ENCODE data around the gene FABP1. TPM values are rescaled to one million over a fixed set of nuclear protein-coding genes. Genes with fewer than 3 reads are reported as not detected.

FABP1 gene
- total RNA-seq, 1 experiment from 2014 or later, result not detected

DNA sequence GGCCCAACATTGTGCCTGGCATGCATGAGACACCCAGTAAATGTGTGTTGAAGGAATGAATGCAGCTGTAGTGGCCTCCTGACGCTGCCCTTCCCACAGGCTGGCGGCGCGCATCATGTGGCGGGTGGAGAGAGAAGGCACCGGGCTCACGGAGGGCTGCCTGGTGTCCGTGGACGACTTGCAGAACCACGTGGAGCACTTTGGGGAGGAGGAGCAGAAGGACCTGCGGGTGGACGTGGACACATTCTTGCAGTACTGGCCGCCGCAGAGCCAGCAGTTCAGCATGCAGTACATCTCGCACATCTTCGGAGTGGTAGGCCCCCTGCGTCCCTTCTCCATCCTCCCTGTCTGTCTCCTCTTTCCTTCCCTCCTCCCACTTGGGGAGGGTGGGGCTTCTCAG, 40.1 kb downstream of the FABP1 start:
- DNase-seq (ENCODE audit: low spot score), result no peak
- in situ Hi-C loops (cut with HindIII; ENCODE audit: low sequenced_read_pairs), result no loop called here

GRCh38 chr2:88087073-88087472, 40.8 kb downstream of the FABP1 start:
- no peak for DNase-seq (ENCODE audit: low spot score)
- in situ Hi-C loops (cut with HindIII; ENCODE audit: low sequenced_read_pairs), result no loop called here

- in situ Hi-C loops (cut with HindIII; ENCODE audit: low sequenced_read_pairs), result no loop called here
- DNase-seq (ENCODE audit: low spot score), result no peak
Measured at GRCh38 chr2:88086401-88086800, 41.5 kb downstream of the FABP1 start.

DNA sequence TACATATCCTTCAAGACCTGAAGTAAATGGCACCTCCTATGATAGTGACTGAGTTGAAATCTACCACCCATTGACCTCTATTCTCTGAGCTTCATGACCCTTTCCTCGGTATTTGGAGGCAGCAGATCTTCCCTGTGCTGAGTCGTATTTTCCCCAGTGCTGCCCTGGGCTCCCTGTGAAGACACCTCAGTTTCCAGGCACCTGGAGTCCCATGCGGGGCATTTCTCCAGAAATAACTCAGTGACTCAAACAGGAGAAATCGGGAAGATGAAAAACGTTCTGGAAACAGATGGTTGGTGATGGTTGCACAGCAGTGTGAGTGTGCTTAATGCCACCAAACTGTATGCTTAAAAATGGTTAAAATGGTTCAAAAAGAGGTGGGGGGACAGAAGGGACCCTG, 42.3 kb downstream of the FABP1 start:
- in situ Hi-C loops (cut with HindIII; ENCODE audit: low sequenced_read_pairs), result no loop called here

DNA sequence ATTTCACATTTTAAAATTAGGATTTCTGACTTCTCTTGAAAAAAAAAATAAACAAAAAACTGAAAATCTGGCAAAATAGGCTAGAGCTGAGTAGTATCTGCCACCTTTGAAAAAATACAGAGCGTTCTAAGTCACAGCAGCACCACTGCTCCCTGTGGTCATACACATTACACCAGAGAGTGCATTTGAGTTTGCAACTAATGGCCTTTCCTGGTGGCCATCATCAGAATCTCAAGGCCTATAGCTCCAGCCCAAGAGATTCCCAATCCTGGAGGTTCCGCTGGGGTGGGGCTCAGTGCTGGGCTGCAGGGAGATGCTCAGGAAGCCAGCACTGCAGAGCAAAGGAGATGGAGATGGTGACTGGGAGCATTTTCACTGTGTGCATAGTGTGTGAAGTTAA, 42.8 kb downstream of the FABP1 start:
- no peak for DNase-seq (ENCODE audit: low spot score)
- in situ Hi-C loops (cut with HindIII; ENCODE audit: low sequenced_read_pairs), result no loop called here

More for the DNA sequence above, 42.3 kb downstream of the FABP1 start:
- DNase-seq (ENCODE audit: low spot score), result no peak

GRCh38 chr2:88082781-88083180, 45.1 kb downstream of the FABP1 start:
- no peak for DNase-seq (ENCODE audit: low spot score)
- in situ Hi-C loops (cut with HindIII; ENCODE audit: low sequenced_read_pairs), result no loop called here

DNA sequence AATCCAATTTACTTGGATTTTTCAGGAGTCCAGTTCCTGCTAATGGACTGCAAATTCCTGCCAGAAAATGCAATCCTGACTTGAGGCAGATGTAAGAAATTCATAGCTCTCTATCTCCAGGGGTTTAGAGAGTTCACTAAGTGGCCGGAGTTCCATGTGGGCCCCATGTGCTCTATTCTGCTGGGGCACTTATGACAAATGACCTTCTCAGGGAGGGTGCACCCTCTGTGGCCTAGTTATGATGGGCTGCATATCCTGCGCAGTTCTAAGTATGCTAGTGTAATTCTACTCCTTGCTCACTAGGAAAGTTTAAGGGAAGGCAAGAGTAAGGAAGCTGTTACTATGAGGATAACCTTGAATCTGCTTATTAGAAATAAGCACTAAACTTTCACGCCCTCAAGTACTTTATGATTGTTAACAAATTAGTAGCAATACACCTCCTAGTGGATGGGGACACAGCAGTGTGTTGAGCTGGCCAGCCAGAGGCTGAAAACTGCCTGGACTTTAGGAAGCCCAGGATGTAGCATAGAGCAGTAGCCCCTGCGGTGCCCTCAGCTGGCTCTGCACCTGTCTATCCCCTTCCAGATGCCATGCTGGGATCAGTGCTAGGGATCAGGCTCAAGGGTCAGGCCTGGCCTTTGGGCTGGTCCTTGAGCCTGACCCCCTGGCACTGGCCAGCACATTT, 45.8 kb downstream of the FABP1 start:
- no peak for DNase-seq (ENCODE audit: low spot score)
- in situ Hi-C loops (cut with HindIII; ENCODE audit: low sequenced_read_pairs), result no loop called here

DNA sequence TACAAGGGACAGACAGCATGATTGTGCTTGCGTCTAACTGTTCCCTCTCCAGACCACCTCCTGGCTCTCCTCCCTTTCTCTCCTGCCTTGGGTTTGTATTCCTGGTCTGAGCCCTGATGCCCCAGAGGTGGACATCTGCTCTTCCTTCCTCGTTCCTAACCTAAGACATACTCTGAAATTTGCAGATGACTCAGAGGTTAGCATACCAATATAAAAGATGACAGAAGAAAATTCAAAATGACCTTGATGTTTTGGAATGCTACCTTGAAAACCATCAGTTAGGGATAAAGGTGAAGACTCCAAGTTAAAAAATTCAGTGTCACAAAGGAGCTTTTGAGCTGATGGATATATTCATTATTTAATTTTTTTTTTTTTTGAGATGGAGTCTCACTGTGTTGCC, 47.3 kb downstream of the FABP1 start:
- in situ Hi-C loops (cut with HindIII; ENCODE audit: low sequenced_read_pairs), result no loop called here
- no peak for DNase-seq (ENCODE audit: low spot score)

DNA sequence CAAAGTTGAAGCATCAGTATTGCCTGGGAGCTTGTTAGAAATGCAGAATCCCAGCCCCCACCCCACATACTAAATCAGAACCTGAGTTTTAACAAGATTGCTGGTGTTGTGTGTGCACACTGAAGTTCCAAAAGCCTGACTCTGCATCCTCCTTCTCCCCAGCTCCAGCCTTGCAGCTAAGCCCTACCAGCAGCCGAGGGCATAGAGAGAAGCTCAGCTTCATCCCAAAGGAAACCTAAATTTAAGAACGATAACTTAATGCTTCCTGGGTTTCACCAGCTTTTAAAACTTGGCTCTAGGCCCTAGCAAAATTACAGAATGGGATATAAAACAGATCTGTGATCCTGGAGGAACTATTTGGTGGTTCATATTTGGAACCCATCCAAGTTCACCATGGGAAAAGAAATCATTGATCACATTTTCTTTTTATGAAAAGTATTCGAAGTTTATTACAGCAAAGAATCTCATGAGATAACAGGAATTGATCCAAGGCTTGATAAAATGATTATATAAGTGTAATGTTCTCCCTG, 49.2 kb downstream of the FABP1 start:
- in situ Hi-C loops (cut with HindIII; ENCODE audit: low sequenced_read_pairs), result no loop called here

GRCh38 chr2:88077080-88077479, 50.8 kb downstream of the FABP1 start:
- in situ Hi-C loops (cut with HindIII; ENCODE audit: low sequenced_read_pairs), result no loop called here
- DNase-seq (ENCODE audit: low spot score), result no peak

More for the DNA sequence above, 49.2 kb downstream of the FABP1 start:
- no peak for DNase-seq (ENCODE audit: low spot score)

GRCh38 chr2:88074854-88075292, 53.0 kb downstream of the FABP1 start:
- DNase-seq (ENCODE audit: low spot score), result no peak
- in situ Hi-C loops (cut with HindIII; ENCODE audit: low sequenced_read_pairs), result no loop called here

- in situ Hi-C loops (cut with HindIII; ENCODE audit: low sequenced_read_pairs), result no loop called here
- DNase-seq (ENCODE audit: low spot score), result no peak
Measured at GRCh38 chr2:88074150-88074549, 53.7 kb downstream of the FABP1 start.

Other genes with a start within 250 kb of the FABP1 start
- gene RNU2-63P, start 111.5 kb downstream of the FABP1 start, total RNA-seq (2014; rRNA removed; shearing (Covaris generic)), result not detected in 2 replicates
- gene KRCC1, start 72.3 kb downstream of the FABP1 start, total RNA-seq (2014; rRNA removed; shearing (Covaris generic)), result 16.4 and 19.6 TPM in 2 replicates
- not detected in 2 replicates for gene SMYD1, start 60.2 kb downstream of the FABP1 start, total RNA-seq (2014; rRNA removed; shearing (Covaris generic))
- not detected in 2 replicates for gene THNSL2, start 42.3 kb upstream of the FABP1 start, total RNA-seq (2014; rRNA removed; shearing (Covaris generic))

All from G401 (cell line).